Stimulated activated CD4-positive, alpha-beta T cell treated with anti-CD3 and anti-CD28 coated beads, Interleukin-12 subunit alpha, Interleukin-12 subunit beta, amount 100 ng/mL, for 24 hours (primary cell): ENCODE results near the gene CDC42.
"Not testable (repeated sequence)": the region's sequence is repeated elsewhere in the genome, so short reads cannot be mapped to it uniquely, and the experiment has no call there.

Experiments
- DNase-seq, 2 experiments: peaks; one replicate each; pipeline ENCODE4 v3.0.0-alpha.2; 2020; ENCODE audit warnings: low read depth in 2 of 2

The CDC42 gene

GRCh38 chr1:22052115-22053016 is at the start of gene CDC42:
TSS of gene CDC42 (plus strand) at chr1:22052709. CDS start at chr1:22078479, 25,770 bp downstream.
- peak; percentile 95 to 97 for DNase-seq

- DNase-seq, result not testable (repeated sequence)
These were observed 49.6 kb upstream of the CDC42 start for GRCh38 chr1:22002875-22003274.

DNA sequence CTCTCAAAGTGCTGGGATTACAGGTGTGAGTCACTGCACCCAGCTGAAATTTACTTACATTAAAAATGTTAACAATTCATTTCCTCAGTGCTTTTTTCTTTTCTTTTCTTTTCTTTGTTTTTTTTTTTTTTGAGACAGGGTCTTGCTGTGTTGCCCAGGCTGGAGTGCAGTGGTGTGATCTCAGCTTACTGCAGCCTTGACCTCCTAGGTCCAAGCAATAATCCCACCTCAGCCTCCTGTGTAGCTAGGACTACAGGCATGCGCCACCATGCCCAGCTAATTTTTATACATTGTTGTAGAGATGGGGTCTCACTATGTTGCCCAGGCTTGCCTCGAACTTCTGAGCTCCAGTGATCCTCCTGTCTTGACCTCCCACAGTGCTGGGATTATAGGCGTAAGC is 48.5 kb upstream of the CDC42 start:
- DNase-seq, result not testable (repeated sequence)

DNA sequence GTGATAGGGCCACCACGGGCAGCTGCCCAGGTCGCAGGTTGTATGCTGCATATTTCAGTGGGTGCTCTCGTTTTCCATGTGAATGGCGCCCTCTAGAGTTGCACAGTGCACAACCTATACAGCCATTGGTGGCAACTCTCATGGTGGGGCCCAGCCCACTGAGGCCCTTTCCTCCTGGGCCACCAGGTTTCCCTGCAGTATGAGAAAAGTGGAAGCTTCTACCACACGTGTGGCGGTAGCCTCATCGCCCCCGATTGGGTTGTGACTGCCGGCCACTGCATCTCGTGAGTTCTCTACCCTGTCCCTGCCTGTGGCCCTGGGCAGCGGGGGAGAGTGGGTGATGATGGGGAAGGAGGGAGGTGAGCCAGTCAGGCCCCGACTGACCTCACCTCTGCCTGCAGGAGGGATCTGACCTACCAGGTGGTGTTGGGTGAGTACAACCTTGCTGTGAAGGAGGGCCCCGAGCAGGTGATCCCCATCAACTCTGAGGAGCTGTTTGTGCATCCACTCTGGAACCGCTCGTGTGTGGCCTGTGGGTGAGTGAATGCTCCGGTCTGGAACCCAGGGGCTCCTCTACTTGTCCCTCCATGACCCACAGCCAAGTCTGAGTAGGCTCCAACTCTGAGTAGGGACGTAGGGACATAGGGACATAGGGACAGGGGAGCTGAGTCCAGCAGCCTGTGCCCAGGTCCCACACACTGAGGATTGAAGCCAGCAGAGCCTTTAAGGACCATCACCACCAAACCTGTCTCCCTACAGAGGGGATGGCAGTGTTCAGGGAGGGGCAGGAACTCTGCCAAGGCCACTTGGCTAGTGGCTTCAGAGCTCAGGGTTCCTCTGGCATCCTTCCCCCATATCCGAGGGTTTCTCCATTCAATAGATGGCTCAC is 47.0 kb upstream of the CDC42 start:
- peak in 1 of 2 experiments; percentile 31 for DNase-seq

DNA sequence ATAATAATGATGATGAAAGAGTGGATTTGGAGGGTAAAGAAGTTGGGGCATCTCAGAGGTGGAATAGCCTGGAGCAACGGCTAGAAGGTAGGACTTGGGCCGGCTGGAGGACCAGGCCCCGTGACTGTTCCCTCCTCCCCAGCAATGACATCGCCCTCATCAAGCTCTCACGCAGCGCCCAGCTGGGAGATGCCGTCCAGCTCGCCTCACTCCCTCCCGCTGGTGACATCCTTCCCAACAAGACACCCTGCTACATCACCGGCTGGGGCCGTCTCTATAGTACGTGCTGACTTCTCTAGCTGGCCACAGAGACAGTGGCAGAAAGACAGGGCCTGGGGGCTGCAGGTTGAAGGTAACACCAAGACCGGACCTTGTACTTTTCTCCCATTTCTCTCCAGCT is 45.8 kb upstream of the CDC42 start:
- not testable (repeated sequence) for DNase-seq

GRCh38 chr1:22007262-22007661 is 45.2 kb upstream of the CDC42 start:
- not testable (repeated sequence) for DNase-seq

GRCh38 chr1:22009566-22009965 is 42.9 kb upstream of the CDC42 start:
- not testable (repeated sequence) for DNase-seq

DNA sequence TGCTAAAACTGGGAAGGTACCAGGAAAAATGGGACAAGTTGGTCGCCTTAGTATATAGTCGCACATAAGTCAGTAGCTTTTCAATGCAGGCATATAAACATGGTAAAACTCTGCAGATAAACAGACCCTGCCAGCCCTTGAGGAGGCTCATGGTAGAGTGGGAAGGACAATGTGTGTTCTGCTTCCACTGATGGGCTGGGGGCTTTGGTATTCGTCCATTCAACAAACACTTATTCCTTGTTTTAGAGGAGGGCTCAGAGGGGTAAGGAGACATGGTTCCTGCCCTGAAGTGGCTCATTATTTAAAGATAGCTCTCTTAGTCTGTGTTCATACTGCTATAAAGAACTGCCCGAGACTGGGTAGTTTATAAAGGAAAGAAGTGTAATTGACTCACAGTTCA is 39.8 kb upstream of the CDC42 start:
- not testable (repeated sequence) for DNase-seq

DNA sequence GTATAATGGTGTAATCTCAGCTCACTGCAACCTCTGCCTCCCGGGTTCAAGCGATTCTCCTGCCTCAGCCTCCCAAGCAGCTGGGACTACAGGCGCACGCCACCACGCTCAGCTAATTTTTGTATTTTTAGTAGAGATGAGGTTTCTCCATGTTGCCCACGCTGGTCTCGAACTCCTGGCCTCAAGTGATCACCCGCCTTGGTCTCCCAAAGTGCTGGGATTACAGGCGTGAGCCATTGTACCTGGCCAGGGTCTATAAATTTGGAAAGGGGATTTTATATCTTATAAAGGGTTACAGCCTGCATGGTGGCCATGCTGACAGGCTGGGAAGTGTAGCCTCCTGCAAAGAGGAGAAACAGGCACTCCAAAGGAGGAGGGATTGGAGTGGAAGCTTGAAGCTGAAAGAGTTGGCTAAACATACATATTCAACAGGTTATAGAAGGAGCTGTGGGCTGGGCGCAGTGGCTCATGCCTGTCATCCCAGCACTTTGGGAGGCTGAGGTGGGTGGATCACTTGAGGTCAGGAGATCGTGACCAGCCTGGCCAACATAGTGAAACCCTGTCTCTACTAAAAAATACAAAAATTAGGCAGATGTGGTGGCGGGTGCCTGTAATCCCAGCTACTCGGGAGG is 37.8 kb upstream of the CDC42 start:
- not testable (repeated sequence) for DNase-seq

DNA sequence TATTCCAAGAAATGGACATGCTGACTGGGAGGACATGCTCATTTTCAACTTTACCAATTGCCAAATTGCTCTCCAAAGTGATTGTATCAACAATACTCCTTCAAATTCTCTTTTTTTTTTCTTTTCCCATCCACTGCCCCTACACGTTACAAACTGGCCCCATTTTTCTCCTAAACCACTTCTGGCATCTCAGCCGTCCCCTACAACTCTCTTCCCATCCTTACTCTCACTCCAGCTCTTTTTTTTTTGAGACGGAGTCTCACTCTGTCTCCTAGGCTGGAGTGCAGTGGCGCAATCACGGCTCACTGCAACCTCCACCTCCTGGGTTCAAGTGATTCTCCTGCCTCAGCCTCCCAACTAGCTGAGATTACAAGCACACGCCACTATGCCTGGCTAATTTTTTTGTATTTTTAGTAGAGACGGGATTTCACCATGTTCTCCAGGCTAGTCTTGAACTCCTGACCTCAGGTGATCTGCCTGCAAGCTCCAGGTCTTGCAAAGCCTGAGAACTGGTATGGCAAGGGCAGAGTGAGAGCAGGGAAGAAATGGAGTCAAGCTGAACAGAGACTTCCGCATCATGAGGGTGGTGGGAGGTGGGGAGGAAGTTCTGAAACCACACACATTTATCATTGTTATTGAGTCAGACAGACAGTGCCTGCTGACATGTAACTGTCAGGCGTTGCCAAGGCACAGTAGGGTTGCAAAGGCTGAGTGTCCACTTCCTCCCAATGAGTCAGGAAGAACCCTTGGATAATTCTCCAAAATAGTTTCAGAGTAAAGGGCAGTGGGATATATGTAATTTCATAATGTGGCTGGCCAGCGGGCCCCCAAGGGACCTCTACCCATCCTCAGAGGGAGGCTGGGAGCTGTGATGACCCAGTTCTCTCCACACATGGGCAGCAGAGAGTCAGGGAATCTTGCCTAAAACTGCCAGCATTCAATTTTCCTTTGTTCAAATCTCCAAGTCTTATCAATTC is 33.6 kb upstream of the CDC42 start:
- peak; percentile 40 to 45 for DNase-seq

- DNase-seq, result no peak
These were observed 31.4 kb upstream of the CDC42 start for GRCh38 chr1:22021061-22021460.

GRCh38 chr1:22024485-22025367 is 27.8 kb upstream of the CDC42 start:
- DNase-seq, result peak; percentile 44 to 59

GRCh38 chr1:22025368-22026155 is 26.9 kb upstream of the CDC42 start:
- DNase-seq, result peak; percentile 78 to 85

- DNase-seq, result no peak
These were observed 25.6 kb upstream of the CDC42 start for GRCh38 chr1:22026924-22027289.

DNA sequence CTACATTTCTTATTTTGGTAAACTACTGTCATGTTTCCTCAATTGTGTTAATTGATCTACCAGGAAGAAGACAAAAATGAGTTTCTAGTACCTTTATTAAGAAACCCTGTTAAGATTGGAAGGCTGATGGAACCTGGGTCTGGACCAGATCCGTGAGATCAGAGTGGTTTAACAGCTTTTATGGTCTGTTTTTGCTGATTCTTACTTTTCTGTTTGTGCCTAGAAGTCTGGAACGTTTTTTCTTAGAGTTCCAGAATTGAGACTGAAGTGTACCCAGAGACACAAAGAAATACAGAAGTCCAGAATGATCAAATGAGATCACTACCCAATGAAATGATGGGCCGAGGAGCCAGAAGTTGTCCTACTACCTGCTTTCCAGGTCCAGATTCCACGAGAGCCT is 22.5 kb upstream of the CDC42 start:
- no peak for DNase-seq

DNA sequence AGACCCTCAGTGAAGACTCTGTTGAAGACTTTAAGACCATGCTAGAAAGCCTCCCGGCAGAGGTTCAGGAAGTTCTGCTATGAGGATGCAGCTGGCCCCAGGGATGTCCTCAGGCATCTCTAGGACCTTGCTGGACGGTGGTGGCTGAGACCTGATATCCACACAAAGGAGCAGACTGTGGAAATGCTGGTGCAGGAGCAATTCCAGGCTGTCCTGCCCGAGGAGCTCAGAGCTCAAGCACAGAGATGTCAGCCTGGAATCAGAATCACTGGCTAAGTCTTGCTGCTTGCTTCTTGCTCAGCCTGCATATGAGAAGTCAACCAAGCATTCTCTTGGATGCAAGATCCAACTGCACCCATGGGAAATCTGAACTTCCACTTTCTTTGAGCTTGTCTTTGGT is 22.0 kb upstream of the CDC42 start:
- DNase-seq, result no peak

- DNase-seq, result no peak
These were observed 21.1 kb upstream of the CDC42 start for GRCh38 chr1:22031214-22031962.

- not testable (repeated sequence) for DNase-seq
These were observed 17.7 kb upstream of the CDC42 start for GRCh38 chr1:22034834-22035233.
